Loucy (cell line): ENCODE data around the gene LY6G6D.

Source experiments
- CTCF ChIP-seq: fragments of 200-600 bp; sonication (generic); conservative IDR thresholded peaks from 2 replicates; pipeline ENCODE4 v1.5.1; 2014; ENCODE audit warnings: mild to moderate bottlenecking, antibody characterized with exemption, low read length
- EZH2phosphoT487 ChIP-seq: fragments of 200-600 bp; IDR thresholded peaks from 2 replicates; pipeline ENCODE4 v1.6.1; 2018; ENCODE audit warnings: antibody characterized with exemption, mild to moderate bottlenecking, moderate library complexity, borderline replicate concordance

- TF ChIP-seq CTCF (no peak), EZH2phosphoT487 (no peak)
Measured at GRCh38 chr6:31736768-31737314, 21.7 kb downstream of the LY6G6D start.
